BLaER1 (cell line): ENCODE data around the gene GNB1L.
"Not testable (repeated sequence)": the region's sequence is repeated elsewhere in the genome, so short reads cannot be mapped to it uniquely, and the experiment has no call there.

ENCODE experiments used
- H3K27ac ChIP-seq: shearing (Covaris generic); formaldehyde crosslinking; 2 replicates; pipeline ENCODE4 v1.8.1; 2022
- H3K27me3 ChIP-seq: shearing (Covaris generic); formaldehyde crosslinking; 2 replicates; pipeline ENCODE4 v1.8.1; 2022
- H3K36me3 ChIP-seq: shearing (Covaris generic); formaldehyde crosslinking; 2 replicates; pipeline ENCODE4 v1.8.1; 2022
- H3K4me1 ChIP-seq: shearing (Covaris generic); formaldehyde crosslinking; 2 replicates; pipeline ENCODE4 v1.8.1; 2022
- H3K4me2 ChIP-seq: shearing (Covaris generic); formaldehyde crosslinking; 2 replicates; pipeline ENCODE4 v1.8.1; 2022
- H3K4me3 ChIP-seq: shearing (Covaris generic); formaldehyde crosslinking; 2 replicates; pipeline ENCODE4 v1.8.1; 2022
- H3K9ac ChIP-seq: shearing (Covaris generic); formaldehyde crosslinking; 2 replicates; pipeline ENCODE4 v1.8.1; 2022
- H3K9me3 ChIP-seq: shearing (Covaris generic); formaldehyde crosslinking; 2 replicates; pipeline ENCODE4 v1.8.1; 2022
- H4K20me1 ChIP-seq: shearing (Covaris generic); formaldehyde crosslinking; 2 replicates; pipeline ENCODE4 v1.8.1; 2022
- Cebpa-rat ChIP-seq: shearing (Covaris generic); IDR thresholded peaks from 2 replicates; pipeline ENCODE4 v1.8.1; 2022

GNB1L gene

DNA sequence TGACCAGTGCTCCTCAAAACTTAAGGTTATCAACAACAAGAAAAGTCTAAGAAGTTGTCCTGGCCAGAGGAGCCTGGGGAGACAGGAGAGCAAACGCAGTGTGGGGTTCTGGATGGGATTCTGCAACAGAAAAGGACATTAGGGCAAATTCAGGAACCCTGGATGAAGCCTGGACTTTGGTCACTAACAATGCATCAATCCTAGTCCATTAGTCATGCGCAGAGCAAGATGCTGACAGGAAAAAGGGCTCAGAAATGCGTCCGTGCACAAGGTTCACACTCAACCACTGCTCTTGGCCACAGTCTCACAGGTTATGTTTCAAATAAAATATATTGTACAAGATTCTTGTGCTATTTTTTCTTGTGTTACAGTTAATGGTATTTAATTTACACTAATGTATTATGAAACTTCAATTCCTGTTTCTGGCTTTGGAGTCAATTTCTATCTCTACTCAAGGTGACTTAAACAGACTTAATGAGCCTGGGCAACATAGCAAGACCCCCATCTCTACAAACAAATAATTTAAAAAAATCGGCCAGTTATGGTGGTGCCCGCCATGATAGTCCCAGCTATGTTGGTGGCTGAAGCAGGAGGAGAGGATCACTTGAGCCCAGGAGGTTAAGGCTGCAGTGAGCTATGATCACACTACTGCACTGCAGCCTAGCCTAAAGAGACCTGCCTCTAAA, 13.6 kb downstream of the GNB1L start:
- no peak overlapping the region for H3K4me3 ChIP-seq
- H3K4me1 ChIP-seq: peaks cover 48% of the 10 kb centered on the region
- no peaks in the 10 kb centered on the region for H3K9me3 ChIP-seq
- peak overlapping the region; percentile 58; the same call in 1 of the 2 replicates for H3K4me2 ChIP-seq
- no peak overlapping the region for H3K9ac ChIP-seq
- H3K27ac ChIP-seq: no peak overlapping the region
- no peaks in the 10 kb centered on the region for H3K27me3 ChIP-seq
- no peaks in the 10 kb centered on the region for H3K36me3 ChIP-seq
- H4K20me1 ChIP-seq: peaks cover 67% of the 10 kb centered on the region
- no peak for TF ChIP-seq Cebpa-rat

DNA sequence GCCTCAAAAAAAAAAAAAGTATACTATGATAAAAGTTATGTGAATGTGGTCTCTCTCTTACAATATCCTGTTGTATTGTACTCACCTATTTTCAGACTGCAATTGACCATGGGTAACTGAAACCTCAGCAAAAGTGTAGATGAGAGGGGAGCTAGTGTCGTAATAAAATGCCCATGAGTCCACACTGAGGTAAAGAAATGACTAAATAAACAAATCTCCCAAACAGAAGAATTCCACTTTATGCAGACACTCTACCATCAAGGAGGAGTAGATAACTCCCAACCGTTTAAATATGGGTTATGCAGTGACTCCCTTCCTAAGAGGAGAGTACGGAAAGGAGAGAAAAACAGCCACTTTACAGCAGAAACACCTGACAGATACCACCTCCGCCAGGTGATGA, 14.6 kb downstream of the GNB1L start:
- no peaks in the 10 kb centered on the region for H3K27me3 ChIP-seq
- no peak overlapping the region for H3K27ac ChIP-seq
- no peaks in the 10 kb centered on the region for H3K9me3 ChIP-seq
- H3K4me2 ChIP-seq: no peak overlapping the region
- H3K9ac ChIP-seq: no peak overlapping the region
- peaks cover 38% of the 10 kb centered on the region for H3K4me1 ChIP-seq
- H3K36me3 ChIP-seq: no peaks in the 10 kb centered on the region
- no peak overlapping the region for H3K4me3 ChIP-seq
- no peak for TF ChIP-seq Cebpa-rat
- peaks cover 63% of the 10 kb centered on the region for H4K20me1 ChIP-seq

DNA sequence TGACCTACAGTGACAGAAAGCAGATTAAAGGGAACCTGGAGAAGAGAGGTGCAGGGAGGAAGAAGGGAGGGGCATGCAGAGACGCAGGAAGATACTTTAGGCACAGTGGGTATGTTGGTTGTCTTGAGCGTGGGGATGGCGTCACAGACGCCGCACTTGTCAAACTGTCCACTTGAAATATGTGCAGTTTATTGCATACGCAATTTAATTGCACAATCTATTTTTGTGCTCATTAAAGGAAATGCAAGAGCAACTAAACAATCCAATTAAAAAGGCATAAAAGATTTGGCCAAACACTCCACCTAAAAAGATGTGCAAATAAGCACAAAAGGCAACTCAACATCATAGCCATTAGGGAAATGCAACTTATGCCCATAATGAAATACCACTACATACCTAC, 16.8 kb downstream of the GNB1L start:
- Histone ChIP-seq H3K27me3 (no peaks in the 10 kb centered on the region), H3K9ac (no peak overlapping the region), H4K20me1 (peaks cover 45% of the 10 kb centered on the region; the same call in 1 of the 2 replicates), H3K4me1 (peaks cover 18% of the 10 kb centered on the region), H3K9me3 (no peaks in the 10 kb centered on the region), H3K4me2 (no peak overlapping the region), H3K27ac (no peak overlapping the region), H3K36me3 (no peaks in the 10 kb centered on the region), H3K4me3 (no peak overlapping the region)
- no peak for TF ChIP-seq Cebpa-rat

DNA sequence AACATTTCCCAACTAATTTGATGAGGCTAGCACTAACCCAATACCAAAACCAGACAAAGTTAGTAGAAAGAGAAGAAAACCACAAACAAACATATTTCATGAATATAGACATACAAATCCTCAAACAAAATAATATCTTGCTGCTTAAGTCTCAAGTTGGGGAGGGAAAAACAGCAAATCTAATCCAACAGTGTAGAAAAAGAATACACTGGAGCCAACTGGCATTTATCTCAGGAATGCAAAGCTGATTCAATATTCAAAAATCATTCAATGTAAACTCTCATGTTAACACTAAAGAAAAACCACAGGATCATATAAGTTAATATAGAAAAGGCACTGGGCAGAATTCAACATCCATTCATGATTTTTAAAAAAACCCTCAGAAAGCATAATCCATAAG, 18.2 kb downstream of the GNB1L start:
- Histone ChIP-seq H3K9me3 (no peaks in the 10 kb centered on the region), H3K9ac (no peak overlapping the region), H3K4me1 (peaks cover 14% of the 10 kb centered on the region), H3K27me3 (no peaks in the 10 kb centered on the region), H3K36me3 (no peaks in the 10 kb centered on the region), H4K20me1 (peaks cover 41% of the 10 kb centered on the region; the same call in 1 of the 2 replicates), H3K27ac (no peak overlapping the region), H3K4me2 (no peak overlapping the region), H3K4me3 (no peak overlapping the region)
- TF ChIP-seq Cebpa-rat: no peak

DNA sequence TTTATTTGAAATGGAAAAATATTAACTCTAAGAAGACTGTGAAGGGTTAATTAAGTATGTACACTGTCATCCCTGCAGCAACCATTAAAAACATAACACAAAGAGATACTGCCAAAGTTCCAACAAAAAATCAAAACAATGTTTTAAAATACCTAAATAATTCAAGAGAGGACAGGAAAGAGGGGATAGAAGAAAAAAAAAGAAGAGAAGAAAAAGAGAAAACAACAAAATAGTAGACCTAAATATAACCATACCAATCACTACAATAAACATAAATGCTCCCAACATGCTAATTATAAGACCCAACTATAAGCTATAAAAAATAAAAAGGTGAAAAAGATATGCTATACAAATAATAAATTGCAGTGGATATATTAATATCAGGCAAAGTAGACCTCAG, 20.1 kb downstream of the GNB1L start:
- TF ChIP-seq Cebpa-rat: no peak
- Histone ChIP-seq H3K27me3 (no peaks in the 10 kb centered on the region), H3K36me3 (no peaks in the 10 kb centered on the region), H3K27ac (no peak overlapping the region), H3K4me1 (peaks cover 11% of the 10 kb centered on the region), H3K9ac (no peak overlapping the region), H3K4me2 (no peak overlapping the region), H3K4me3 (no peak overlapping the region), H4K20me1 (peaks cover 35% of the 10 kb centered on the region; the same call in 1 of the 2 replicates), H3K9me3 (no peaks in the 10 kb centered on the region)

DNA sequence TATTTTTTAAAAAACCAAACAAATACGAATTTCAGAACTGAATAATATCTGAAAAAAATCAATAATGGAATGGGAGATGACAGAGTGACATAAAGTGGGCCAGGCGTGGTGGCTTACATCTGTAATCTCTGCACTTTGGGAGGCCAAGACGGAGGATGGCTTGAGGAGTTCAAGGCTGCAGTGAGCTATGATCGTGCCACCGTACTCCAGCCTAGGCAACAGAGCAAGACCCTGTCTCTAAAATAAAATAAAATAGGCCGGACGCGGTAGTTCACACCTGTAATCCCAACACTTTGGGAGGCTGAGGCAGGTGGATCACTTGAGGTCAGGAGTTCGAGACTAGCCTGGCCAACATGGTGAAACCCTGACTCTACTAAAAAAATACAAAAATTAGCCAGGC, 21.3 kb downstream of the GNB1L start:
- not testable (repeated sequence) for H3K4me2 ChIP-seq, H3K9me3 ChIP-seq, H3K36me3 ChIP-seq, H3K27me3 ChIP-seq, H3K4me3 ChIP-seq, H3K27ac ChIP-seq, H3K9ac ChIP-seq
- Histone ChIP-seq H3K4me1 (peaks cover 11% of the 10 kb centered on the region), H4K20me1 (peaks cover 35% of the 10 kb centered on the region; the same call in 1 of the 2 replicates)

DNA sequence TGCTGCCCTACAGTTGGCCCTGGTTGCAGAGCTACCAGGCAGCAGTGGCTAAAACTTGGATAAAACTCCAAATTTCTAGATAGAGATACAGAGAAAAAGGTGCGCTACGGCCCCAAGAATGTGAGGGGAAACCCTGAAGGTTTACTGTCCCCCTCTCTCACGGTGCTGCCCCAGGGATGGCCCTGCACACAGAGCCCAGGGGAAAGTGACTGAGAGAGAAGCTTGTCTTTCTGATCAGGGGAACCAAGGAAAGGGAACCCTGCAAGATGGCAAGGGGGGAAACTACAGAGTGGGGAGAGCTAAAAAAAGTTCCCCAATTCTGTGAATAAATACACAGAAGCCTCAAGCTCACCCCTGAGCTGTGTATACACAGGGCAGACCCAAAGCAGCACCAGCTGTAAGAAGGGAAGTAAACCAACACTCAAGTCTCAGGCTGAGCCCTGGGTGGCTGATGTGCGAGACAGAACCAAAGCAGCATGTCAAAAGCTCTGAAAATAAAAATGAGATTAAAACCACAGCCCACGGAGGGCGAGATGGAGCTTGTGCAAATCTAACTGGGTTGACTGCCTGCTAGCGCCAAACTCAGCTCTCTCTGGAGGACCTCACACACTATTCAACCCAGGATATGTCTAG, 22.1 kb downstream of the GNB1L start:
- Histone ChIP-seq H3K4me1 (peaks cover 11% of the 10 kb centered on the region), H3K27ac (no peak overlapping the region), H3K4me3 (no peak overlapping the region), H3K27me3 (no peaks in the 10 kb centered on the region), H4K20me1 (peaks cover 31% of the 10 kb centered on the region; the same call in 1 of the 2 replicates), H3K4me2 (peak overlapping the region; percentile 29), H3K36me3 (no peaks in the 10 kb centered on the region), H3K9me3 (no peaks in the 10 kb centered on the region), H3K9ac (no peak overlapping the region)
- TF ChIP-seq Cebpa-rat: no peak

DNA sequence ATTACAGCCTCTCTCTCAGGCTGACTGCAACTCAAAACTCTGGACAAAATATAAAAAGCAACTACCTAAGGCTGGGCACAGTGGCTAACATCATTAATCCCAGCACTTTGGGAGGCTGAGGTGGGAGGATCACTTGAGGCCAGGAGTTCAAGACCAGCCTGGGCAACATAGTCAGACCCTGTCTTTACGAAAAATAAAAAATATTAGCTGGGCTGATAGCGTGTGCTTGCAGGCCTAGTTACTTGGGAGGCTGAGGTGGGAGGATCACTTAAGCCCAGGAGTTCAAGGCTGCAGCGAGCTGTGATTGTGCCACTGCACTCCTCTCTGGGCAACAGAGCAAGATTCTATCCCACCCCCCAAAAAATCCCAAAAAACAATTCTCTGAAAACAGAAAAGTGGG, 22.7 kb downstream of the GNB1L start:
- H3K27ac ChIP-seq, H3K27me3 ChIP-seq, H3K4me3 ChIP-seq, H3K9me3 ChIP-seq, H3K9ac ChIP-seq, H3K36me3 ChIP-seq: not testable (repeated sequence)
- H4K20me1 ChIP-seq: peaks cover 29% of the 10 kb centered on the region; the same call in 1 of the 2 replicates
- 0 out of 2 replicates have a peak overlapping the region, but pooled peaks have one; percentile 29 for H3K4me2 ChIP-seq
- peaks cover 11% of the 10 kb centered on the region for H3K4me1 ChIP-seq

DNA sequence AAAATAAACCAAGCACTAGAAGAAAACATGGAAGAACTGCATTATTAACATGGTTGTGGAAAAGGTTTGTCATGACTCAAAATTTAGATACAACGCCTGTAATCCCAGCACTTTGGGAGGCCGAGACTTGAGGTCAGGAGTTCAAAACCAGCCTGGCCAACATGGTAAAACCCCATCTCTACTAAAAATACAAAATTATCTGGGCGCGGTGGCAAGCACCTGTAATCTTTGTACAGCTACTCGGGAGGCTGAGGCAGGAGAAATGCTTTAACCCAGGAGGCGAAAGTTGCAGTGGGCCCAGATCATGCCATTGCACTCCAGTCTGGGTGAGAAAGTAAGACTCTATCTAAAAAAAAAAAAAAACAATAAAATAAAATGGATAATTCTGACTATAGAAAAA, 23.7 kb downstream of the GNB1L start:
- Histone ChIP-seq H4K20me1 (peaks cover 29% of the 10 kb centered on the region; the same call in 1 of the 2 replicates), H3K4me3 (no peak overlapping the region), H3K4me2 (no peak overlapping the region), H3K9me3 (0 out of 2 replicates have a peak, but pooled peaks cover 6% of the 10 kb centered on the region), H3K27ac (no peak overlapping the region), H3K4me1 (peaks cover 13% of the 10 kb centered on the region), H3K27me3 (no peaks in the 10 kb centered on the region), H3K9ac (no peak overlapping the region), H3K36me3 (peaks cover 8% of the 10 kb centered on the region; the same call in 1 of the 2 replicates)
- TF ChIP-seq Cebpa-rat: no peak

DNA sequence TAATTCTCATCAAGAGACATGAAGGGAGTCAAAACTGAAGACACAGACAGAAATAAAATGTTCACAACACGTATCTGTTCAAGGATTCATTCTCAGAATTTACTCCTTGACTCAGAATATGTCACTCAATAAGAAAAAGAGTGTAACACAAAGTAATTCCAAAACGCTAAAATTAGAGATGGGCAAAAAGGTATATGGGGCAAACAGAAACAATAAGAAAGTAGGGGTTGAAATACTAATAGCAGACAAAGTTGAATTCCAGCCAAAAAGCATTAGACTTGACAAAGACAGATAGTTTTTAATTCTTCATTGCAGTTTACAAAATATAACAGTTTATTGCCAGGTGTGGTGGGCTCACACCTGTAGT, 26.7 kb downstream of the GNB1L start:
- H3K27me3 ChIP-seq: no peaks in the 10 kb centered on the region
- peaks cover 9% of the 10 kb centered on the region; the same call in 1 of the 2 replicates for H3K36me3 ChIP-seq
- peaks cover 41% of the 10 kb centered on the region for H4K20me1 ChIP-seq
- no peak overlapping the region for H3K4me3 ChIP-seq
- no peak overlapping the region for H3K4me2 ChIP-seq
- 0 out of 2 replicates have a peak, but pooled peaks cover 8% of the 10 kb centered on the region for H3K9me3 ChIP-seq
- no peak overlapping the region for H3K27ac ChIP-seq
- TF ChIP-seq Cebpa-rat: no peak
- H3K4me1 ChIP-seq: peaks cover 42% of the 10 kb centered on the region
- no peak overlapping the region for H3K9ac ChIP-seq
